HG03196 (cell line): Measurements from ENCODE around the gene CPT1B.
A peak's percentile ranks its signal among the peaks of the same experiment; 100 is the strongest.
"Not testable (repeated sequence)": the region's sequence is repeated elsewhere in the genome, so short reads cannot be mapped to it uniquely, and the experiment has no call there.

Experiments used
- ATAC-seq: cut with Tn5 transposase; IDR thresholded peaks from one replicate; pipeline ENCODE4 v1.9.1; 2021; ENCODE audit not compliant: unreplicated experiment

CPT1B gene

DNA sequence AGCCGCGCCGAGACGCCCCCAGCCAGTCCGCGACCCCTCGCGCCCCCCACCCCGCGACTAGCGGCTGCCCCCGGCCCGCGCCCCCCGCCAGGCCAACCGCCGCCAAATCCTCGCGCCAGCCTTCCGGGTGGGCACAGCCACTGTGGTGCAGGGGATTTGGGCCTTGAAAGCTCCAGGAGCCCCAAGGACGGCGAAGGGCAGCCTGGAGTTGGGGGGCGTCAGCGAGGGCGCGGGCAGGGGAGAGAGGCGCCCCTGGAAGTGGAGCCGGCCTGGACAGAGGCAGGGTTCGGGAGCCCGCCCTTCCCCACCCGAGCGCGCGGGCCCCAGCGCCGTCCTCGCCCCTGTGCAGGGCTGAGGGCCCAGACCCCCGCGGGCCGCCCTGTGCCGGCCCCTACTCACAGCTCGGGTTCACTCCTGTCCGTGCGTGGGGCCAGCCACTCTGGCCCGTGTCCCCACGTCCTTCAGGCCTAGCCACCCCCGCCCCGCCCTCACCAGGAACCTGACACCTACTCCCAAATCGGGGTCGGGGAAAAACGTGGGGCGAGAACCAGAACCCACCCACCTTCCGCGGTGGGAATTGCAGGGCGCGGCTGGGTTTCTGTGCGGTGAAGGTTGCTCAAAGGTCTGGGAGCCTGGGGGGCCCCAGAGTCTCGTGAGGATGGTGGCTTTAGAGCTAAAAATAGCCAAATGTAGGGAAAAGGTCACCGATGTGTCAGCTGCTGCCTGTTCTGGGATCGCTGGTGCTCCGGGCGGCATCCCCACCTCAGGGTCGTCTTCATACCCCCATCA, at the start of gene CPT1B:
Gene CPT1B (minus strand): TSS at position 441 of the 789 bp plus-strand sequence. CDS start 512 bp downstream, outside the sequence.
- no peak for ATAC-seq

DNA sequence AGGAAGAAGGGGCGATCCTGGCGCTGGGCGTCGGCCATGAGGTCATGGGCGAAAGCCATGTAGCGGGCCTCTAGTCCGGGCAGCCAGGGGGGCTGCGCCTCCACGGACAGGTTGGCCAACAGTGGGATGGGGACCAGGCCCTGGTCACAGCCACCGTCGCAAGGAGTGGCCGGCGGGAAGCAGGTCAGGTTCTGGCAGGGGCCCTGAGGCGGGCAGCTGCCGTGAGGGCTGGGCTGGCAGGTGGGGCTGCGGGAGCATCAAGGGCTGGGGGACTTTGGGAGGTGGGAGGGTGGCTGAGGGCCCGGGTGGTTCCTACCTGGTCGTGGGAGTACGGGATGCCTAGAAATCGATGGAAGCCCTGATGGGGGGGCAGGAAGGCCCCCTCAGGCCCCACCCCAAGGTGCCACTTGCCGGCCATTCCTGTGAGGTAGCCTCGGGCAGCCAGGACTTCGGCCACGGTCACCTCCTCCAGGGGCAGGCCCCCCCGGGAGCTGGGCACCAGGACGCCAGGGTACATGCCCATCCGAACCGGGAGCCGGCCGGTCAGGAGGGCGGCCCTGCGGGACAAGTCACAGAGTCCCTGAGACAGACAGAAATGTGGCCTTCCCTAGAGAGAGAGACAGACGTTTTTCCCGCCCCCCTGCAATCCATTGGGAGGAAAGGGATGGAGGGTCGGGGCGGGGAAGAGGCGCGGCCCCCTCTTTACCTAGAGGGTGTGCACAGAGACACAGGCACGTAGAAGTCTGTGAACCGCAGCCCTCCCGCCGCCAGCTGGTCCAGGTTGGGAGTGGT, 48.8 kb upstream of the CPT1B start:
- no peak for ATAC-seq

DNA sequence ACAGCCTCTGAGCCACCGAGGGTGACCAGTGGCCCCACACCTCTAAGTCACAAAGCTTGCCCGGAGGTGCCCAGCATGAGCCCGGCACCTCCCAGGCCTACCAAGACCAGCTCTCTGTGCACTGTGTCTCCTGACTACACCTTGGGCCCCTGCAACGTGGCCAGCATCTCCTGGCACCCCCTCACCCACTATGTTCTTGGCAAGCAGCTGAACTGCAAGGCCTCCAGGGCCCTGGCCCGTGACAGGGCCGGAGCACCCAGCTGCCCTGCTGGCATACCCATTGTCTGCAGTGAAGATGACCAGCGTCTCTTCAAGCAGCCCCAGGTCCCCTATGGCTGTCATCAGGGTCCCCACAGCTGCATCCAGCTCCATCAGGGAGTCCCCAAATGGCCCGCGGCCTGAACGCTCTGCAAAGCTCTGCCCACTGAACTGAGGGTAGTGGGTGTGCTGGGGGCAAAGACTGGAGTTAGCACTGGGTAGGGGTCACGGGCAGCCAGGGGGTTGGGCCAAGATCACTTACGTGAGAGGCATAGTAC, 48.2 kb upstream of the CPT1B start:
- no peak for ATAC-seq

DNA sequence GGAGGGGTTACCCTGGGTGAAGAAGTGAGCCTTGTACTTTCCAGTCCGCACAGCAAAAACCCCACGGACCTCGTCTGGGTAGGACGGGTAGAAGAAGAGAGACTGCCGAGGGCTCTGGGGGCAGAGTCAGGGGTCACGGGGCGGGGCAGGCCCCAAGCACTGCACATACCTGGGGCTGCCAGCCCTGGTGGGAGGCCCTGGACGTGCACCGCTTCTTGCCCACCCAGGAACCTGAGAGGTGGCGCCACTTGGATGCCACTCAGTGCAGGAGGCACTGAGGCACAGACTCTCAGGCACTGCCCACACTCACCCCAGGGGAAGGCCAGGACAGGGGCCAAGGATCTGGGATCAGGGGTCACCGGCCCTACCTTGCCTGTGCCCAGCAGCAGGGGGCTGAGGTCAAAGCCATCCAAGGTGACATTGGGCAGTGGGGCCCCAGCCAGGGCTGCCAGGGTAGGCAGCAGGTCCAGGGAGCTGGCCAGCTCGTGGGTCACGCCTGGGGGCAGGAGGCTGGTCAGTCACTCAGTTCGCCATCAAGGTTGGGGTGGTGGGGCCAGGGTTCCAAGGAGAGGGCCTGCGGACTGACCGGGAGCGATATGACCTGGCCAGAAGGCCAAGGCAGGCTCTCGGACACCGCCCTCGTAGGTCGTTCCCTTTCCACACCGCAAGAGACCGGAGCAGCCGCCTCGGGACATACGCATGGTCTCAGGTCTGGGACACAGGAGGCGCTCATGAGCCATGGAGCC, 47.5 kb upstream of the CPT1B start:
- ATAC-seq: no peak

DNA sequence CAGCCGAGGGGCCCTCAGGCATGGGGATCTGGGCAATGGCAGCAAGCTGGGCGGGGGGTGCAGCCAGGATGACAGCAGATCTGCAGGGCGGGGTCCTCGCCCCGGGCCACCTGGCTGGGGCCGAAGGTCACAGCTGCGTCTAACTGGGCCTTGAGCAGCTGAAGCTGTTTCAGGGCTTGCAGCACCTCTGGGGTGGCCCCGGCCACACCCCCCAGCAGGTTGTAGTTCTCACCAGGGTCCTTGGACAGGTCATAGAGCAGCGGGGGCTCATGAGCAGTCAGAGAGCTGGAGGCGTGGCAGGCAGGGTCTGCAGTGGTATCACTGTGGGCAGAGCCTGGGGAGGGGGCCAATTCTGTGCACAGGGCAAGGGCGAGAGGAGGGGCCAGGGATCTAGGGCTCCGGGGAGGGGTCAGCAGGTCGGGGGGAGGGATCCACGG, 46.9 kb upstream of the CPT1B start:
- no peak for ATAC-seq

DNA sequence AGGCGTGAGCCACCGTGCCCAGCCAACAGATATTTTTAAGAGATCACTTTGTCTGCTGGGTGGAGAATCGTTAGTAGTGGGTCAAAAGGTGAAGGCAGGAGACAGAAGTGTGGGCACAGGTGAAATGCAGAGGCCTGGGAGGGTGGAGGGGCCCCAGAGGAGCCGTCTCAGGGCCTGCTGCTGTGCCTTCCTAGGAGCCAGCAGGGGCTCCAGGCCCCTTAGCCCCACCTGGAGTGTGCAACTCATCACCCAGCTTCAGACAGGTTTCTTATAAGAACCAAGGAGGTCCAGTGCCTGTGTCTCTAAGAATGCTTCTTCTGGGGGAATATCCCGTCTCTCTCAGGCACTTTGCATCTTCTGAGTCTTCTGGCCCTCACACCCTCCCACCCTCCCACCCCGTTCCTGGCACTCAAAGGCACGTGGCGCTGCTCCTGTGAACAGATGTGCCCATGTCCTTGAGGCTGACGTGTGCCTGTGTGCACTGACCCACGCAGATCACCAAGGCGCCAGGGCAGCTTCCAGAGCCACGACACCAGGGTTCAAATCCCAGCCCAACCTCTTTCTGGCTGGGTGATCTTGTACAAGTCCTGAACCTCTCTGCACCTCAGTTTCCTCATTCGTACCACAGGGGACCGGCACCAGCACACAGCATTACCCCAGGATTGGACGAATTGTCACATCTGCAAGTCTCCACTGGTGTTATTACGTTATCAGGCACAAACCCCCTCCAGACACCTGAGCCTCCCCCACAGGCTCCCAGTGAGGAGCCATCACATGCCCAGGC, 46.3 kb upstream of the CPT1B start:
- ATAC-seq: no peak

DNA sequence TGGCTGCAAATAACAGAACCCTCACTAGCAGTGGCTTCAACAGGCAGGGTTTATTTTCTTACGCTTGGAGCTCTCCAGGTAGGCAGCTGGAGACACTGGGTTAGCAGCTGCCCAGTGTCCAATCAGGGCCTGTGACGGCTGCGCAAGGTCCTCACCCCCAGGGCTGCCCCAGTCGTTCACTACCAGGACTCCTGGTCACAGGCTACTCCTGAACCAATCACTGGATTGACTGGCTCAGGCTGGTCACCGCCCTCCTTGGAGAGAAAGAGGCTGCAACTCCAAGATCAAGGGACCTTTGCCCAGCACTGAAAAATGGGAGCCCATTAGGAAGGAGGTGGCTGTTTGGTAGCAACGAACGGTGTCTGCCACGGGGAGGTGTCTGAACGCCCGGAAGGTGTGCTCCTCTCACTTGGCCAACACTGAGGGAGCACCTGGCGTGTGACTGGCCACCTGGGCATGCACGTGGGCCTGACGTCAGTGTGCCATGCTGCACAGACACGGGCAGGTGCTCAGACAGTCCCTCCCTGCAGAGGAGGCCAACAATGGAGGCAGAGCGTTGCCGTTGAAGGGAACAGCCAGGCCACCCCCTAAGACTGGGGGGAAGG, 44.6 kb upstream of the CPT1B start:
- ATAC-seq: no peak

DNA sequence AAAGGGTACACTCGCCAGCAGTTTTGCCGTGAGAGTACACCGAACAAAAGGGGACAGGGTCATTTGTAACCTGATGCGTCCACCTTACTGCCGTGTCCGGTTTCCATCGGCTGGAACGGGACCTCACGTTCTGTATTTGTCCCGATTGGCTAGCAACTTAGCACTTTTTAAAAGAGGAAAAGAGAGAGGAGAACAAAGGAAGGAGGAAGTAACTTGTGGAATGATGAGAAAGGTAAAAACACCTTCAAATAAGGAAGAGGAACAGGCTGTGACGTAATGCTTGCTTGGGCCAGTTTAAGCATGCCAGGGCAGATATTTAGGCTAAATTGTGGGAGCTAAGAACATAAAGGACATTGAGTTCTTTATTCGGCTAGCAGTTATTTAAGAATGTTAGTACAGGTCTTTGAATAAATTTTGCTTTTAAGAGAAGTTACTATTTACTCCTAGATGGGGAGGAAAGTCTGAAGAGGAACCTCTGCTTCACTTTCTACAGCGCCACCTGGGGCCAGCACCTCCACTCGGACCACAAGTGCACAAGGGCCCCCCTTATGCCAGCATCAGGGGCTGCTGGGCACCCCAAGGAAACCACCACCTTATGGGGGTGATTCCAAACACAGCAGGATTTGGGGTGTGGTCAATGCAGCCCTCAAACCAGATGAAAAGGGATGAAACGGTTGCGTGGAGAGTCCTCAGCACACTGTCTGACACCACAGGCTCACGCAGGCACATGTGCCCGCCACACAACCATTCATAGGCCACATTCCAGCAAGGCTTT, 43.9 kb upstream of the CPT1B start:
- no peak for ATAC-seq

DNA sequence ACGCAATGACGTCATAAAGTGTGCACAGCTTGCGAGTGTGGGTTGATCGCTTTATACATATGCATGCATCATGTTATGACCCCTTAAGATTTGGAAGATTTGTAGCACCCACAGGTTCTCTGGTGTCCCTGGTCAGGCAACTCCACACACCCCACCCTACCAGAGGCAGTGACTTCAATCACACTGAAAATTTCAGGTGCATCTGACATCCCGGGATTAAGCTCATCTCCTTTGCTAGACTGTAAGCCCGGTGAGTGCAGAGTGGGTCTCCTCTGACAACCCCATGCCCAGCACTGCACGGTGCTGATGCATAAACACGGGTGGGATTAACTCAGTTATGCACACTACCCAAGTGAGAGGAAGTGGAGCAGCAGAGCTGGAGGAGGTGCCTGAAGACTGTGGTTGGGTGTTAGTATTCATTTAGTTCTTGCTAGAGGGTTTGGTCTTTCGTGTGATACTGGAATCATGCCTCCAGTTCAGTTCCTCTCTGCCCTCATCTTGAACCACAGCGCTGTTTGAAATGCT, 43.2 kb upstream of the CPT1B start:
- peak; percentile 31 for ATAC-seq

DNA sequence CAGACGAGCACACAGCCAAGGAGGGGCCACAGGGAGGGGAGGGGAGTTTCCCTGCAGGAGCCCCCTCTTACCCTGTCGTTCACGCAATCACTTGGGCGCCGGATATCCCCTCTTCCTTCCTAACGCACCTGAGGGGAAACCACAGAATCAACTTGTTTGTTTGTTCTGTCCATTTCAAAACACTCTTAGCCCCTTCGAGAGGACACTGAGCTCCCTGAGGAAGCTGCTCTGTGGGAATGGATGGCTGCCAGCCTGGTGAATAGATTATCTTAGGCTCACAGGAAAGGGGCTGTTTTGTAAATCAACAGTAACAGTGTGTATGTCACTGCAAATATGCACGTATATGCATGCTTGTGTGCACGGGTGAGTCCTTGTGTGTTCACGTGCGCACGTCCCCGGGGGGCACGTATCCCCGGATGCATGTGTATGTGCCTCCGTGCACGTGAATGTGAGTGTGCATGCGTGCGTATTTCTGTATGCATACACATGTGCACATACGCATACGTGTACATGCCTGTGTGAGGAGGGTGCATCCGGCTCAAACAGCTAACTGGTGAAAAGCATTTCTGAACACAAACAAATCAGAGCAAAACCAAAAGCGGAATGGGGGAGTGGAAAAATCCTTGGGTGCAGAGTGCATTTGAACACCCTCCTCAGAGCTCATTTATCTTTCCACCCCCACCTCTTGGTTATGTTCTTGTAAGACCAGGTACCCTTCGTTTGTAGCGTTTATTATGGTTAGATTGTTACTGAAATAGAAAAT, 42.5 kb upstream of the CPT1B start:
- peak; percentile 57 for ATAC-seq

DNA sequence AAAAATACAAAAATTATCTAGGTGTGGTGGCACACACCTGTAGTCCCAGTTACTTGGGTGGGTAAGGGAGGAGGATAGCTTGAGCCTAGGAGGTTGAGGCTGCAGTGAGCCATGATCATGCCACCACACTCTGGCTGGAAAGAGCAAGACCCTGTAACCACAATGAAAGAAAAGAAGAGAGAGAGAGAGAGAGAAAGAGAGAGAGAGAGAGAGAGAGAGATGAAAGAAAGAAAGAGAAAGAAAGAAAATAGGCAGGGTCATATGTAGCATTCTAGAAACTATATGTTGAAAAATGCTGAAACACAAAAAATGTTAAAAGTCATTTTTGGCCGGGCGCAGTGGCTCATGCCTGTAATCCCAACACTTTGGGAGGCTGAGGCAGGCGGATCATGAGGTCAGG, 36.1 kb upstream of the CPT1B start:
- ATAC-seq: not testable (repeated sequence)

DNA sequence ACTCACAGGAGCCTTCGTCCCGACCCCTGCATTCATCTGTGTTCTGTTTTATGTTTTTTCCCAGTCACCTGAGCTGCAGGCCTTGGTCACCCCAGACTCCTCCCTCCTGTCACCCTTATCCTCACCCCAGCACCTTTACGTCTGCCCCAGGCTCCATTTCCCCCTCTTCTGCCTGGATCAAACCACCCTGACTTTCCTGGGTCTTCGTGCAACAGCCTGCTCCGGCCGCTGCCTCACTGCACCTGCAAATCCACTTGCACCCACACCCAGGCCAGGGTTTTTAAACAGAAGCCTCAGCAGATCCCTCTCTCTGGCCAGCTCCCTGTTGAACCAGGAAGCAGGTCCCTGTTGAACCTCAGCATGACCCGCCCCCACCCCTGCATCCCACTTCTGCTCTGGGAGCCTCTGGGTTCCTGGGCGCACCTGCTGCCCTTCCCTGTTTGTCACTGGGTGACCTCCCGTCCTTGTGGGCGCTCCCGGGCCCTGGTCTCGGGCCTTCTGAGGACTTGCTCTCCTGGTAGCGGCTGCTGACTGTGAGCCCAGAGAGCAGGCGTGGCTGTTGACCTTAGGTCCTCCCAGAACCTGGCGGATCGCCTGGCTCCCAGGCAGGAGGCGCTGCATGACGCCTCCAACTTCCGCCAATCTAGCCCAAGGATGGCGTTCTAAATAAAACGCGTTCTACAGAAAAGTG, 35.2 kb upstream of the CPT1B start:
- no peak for ATAC-seq

DNA sequence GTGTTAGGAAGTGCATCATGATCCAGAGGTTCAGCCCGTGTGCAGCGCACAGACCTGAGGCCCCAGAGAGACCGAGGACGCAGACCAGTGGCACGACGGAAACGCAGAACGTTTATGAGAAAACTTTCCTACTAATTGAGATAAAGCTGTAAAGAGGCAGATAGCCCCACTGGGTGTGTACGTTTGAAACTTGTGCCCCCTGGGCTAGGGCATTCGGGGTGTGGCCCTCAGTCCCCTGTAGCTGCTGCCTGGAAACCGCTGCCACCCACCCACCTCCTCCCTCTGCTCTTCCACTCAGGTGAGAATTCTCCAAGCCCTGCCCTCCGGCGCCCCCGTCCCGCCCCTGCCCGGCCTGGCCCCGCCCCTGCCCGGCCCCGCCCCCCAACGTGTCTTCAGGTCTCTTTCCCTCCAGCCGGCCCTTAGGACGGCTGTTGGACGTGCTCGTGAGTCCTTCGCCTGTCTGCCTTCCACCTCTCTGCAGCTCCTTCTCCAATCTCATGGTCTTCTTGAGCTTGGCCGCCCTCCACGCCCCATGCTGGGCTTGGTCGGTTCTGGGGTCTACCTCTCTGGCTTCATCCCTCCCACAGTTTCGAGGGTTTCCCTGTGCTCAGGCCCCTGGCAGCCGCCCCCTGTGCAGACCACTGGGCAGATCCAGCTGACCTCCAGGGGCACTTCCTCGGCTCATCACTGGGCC, 34.4 kb upstream of the CPT1B start:
- no peak for ATAC-seq

DNA sequence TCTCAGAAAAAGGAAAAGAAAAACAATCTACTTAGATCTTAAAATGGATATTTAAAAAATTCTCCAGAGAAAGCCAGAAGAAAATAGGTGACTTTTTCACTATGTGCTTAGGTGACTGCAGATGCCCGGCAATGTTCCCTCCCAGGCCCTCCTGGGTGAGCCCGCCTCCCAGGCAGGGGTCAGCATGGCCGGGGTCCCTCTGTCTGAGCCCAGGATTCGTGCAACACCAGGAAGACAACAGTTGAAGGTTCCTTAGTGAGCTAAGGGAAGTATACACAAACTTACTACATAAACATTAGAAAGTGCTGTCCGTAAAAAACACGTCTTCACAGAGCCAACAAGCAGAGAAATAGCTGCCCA, 33.9 kb upstream of the CPT1B start:
- no peak for ATAC-seq

DNA sequence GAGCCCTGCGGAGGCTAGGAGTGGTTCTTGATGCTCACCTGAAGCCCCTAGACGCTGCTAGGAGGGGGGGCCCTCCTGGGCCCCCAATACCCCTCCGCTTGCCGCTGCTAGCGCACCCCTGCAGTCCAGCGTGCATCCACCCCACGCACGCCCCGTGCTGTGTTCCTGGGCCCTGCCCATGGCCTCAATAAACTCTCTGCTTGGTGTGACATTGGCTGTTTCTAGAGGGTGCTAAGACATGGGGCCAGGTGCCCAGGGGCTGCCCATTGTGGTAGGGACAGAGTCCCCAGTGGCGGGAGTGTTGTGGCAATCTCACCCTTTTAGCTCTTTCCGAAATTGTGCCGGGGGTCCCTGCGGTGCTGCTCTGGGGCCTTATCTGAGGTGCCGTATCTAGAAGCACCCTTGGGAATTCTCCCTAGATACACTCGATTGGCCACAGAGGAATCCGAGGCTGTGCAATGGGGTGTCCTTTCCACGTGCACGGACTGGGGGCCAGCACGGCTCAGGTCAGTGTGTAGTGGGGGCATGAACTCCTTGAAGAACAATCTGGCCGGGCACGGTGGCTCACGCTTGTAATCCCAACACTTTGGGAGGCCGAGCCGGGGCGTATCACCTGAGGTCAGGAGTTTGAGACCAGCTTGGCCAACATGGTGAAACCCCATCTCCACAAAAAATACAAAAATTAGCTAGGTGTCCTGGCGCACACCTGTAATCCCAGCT, 33.3 kb upstream of the CPT1B start:
- ATAC-seq: no peak

DNA sequence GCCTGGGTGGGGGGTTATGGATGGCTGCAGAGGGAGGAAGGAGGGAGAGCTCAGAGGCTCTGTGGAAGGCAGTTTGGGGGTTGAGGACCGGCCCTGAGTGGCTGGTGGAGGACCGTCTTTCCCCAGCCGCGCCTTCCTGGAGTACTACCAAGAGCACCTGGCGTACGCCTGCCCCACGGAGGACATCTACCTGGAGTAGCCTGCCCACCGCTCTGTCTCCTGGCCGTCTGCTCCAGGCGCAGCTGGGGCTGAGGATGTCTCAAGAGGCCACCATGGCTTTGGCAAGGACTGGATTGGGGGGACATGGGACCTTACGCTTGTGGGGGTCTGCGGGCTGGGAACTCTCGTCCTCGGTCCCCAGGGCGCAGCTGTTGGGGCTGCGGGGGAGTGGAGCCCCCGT, 32.4 kb upstream of the CPT1B start:
- ATAC-seq: no peak

DNA sequence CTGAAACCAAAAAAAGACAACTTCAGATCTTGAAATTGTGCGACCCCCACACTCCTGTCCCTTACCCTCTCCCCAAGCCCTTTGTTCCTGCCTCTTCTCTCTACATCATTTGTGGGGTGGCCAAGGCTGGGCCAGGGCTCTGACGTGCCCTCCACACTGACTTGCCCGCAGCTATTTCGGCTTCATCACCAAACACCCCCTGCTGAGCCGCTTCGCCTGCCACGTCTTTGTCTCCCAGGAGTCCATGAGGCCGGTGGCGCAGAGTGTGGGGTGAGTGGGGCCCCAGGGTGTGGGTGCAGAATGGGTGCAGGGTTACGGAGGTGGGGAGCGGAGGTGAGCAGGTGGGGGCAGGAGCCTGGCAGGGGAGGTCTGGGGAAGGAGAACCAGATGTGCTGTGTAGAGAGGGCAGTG, 31.8 kb upstream of the CPT1B start:
- no peak for ATAC-seq
